ENCODE measurements around the gene RPN1. TPM values are rescaled to one million over a fixed set of nuclear protein-coding genes. Genes with fewer than 3 reads are reported as not detected.

Gene RPN1
- total and polyA plus RNA-seq, 10 of the 15 experiments (the other 5 are each of a cell fraction or from before 2014, with no cell fraction given) = 56.1 to 266 (median 157) TPM

GRCh38 chr3:128605091-128606046 lies 45.2 kb downstream of the RPN1 start:
- intact Hi-C loops (cut with micrococcal nuclease; ENCODE audit: unreplicated experiment) (no loop called here), in situ Hi-C loops (cut with MboI) (loop anchor here (5.0 to 25.0 kb wide), 2 partner anchors 183 to 518 kb away; no protein-coding TSS in a partner anchor)
- Histone ChIP-seq H3K9me3 (replicated peaks; ENCODE audit: control insufficient read depth, insufficient read depth, low read length) (no peaks in the 10 kb centered on the region), H4K20me1 (ENCODE audit: control insufficient read depth, insufficient read depth) (no peaks in the 10 kb centered on the region), H3K27me3 (replicated peaks in 1 of 2; ENCODE audit: control insufficient read depth in 2 of 2, insufficient read depth in 2 of 2, low read length in 1 of 2) (no peaks in the 10 kb centered on the region), H3K36me3 (ENCODE audit: control insufficient read depth in 2 of 2, insufficient read depth in 2 of 2, low read length in 1 of 2) (no peaks in the 10 kb centered on the region), H3K9ac (ENCODE audit: control insufficient read depth, insufficient read depth, low read length) (no peak overlapping the region), H2AFZ (ENCODE audit: control insufficient read depth, low read depth, low read length) (no peak overlapping the region), H3K79me2 (ENCODE audit: control insufficient read depth, insufficient read depth, low read length) (no peaks in the 10 kb centered on the region), H3K27ac (ENCODE audit: control insufficient read depth, insufficient read depth) (no peak overlapping the region), H3K4me1 (ENCODE audit: control insufficient read depth, insufficient read depth, low read length) (no peaks in the 10 kb centered on the region), H3K4me3 (no peak overlapping the region), H3K4me2 (ENCODE audit: control insufficient read depth, insufficient read depth) (no peak overlapping the region)
- FAIRE-seq (no peak), DNase-seq (ENCODE audit: low read depth, low spot score) (no peak), ATAC-seq (no peak)
- RAD21 ChIA-PET (ENCODE audit: unreplicated experiment) = interaction anchor here (0.6 to 1.8 kb wide), 2 partner anchors 510 to 1234 kb away, joined by 3 to 7 read pairs; no protein-coding TSS in a partner anchor
- POLR2A ChIA-PET = interaction anchor here (0.6 kb wide), 1 partner anchor 407 kb away, joined by 3 read pairs; no protein-coding TSS in a partner anchor
- 32% methylated on average over 11 of the region's 11 CpGs for WGBS (ENCODE audit: insufficient coverage, insufficient replicate concordance, low lambda C conversion rate, missing lambda C conversion rate)
- CTCF ChIA-PET = interaction anchor here (0.8 to 1.8 kb wide), 5 partner anchors 12 to 510 kb away, joined by 3 to 8 read pairs (median 4); no protein-coding TSS in a partner anchor
- SMC1A ChIA-PET (ENCODE audit: uncharacterized antibody, unreplicated experiment) = interaction anchor here (1.4 kb wide), 1 partner anchor 510 kb away, joined by 3 read pairs; no protein-coding TSS in a partner anchor
- BruUV-seq (replicated peaks) = no TSS peak
- TF ChIP-seq EGR1 (IDR thresholded peaks at IDR 0.05; ENCODE audit: borderline replicate concordance in 1 of 2, low read depth in 2 of 2, low read length in 2 of 2) = no peak
- no peak for TF ChIP-seq NFYB (IDR thresholded peaks at IDR 0.05; ENCODE audit: insufficient read depth, low read depth, low read length)
- TF ChIP-seq MEF2B (IDR thresholded peaks at IDR 0.05; ENCODE audit: partially characterized antibody, poor library complexity, severe bottlenecking) = no peak
- no peak for TF ChIP-seq CREM (IDR thresholded peaks at IDR 0.05; ENCODE audit: low read depth)
- no peak for TF ChIP-seq HSF1 (IDR thresholded peaks at IDR 0.05; ENCODE audit: low read depth, low read length)
- no peak for TF ChIP-seq CHD1 (IDR thresholded peaks at IDR 0.05; ENCODE audit: low read depth, low read length)
- TF ChIP-seq ATF3 (IDR thresholded peaks at IDR 0.05; ENCODE audit: borderline replicate concordance, extremely low read depth, low read depth, low read length) = no peak
- TF ChIP-seq MTA3 (IDR thresholded peaks at IDR 0.05; ENCODE audit: borderline replicate concordance, low read length) = no peak
- TF ChIP-seq PAX8 (IDR thresholded peaks at IDR 0.05) = no peak
- no peak for TF ChIP-seq CEBPZ (IDR thresholded peaks at IDR 0.05; ENCODE audit: low read depth, low read length)
- TF ChIP-seq ZBTB33 (IDR thresholded peaks at IDR 0.05) = no peak
- TF ChIP-seq BHLHE40 (IDR thresholded peaks at IDR 0.05; ENCODE audit: borderline replicate concordance in 1 of 2, low read depth in 2 of 2, low read length in 1 of 2) = no peak
- TF ChIP-seq RCOR1 (conservative IDR thresholded peaks at IDR 0.05; ENCODE audit: low read depth, low read length) = no peak
- no peak for TF ChIP-seq IRF4 (IDR thresholded peaks at IDR 0.05; ENCODE audit: low read depth, low read length)
- no peak for TF ChIP-seq BMI1 (IDR thresholded peaks at IDR 0.05; ENCODE audit: borderline replicate concordance)

All from GM12878 (cell line).